Liver (tissue), 3 donors: ENCODE results near the gene ADM2.

Experiments
- ATF3 ChIP-seq: IDR thresholded peaks from 2 replicates; pipeline ENCODE4 v1.6.1; 2016; ENCODE audit warnings: antibody characterized with exemption
- CTCF ChIP-seq: fragments of 150-350 bp; IDR thresholded peaks from 2 replicates; pipeline ENCODE4 v1.5.1; 2017; ENCODE audit warnings: improper control_type of control experiment, low read depth, low read length; ENCODE audit not compliant: missing input control
- JUND ChIP-seq, 2 donors: IDR thresholded peaks; 2 replicates each; pipeline ENCODE4 v1.6.1; 2016; ENCODE audit warnings: antibody characterized with exemption in 2 of 2
- MAX ChIP-seq: IDR thresholded peaks from 2 replicates; pipeline ENCODE4 v1.6.1; 2016; ENCODE audit warnings: antibody characterized with exemption
- REST ChIP-seq: IDR thresholded peaks from 2 replicates; pipeline ENCODE4 v1.6.1; 2016; ENCODE audit warnings: antibody characterized with exemption, mild to moderate bottlenecking
- donor health status: healthy.
- donor health status: healthy.

- no peak for TF ChIP-seq MAX
- TF ChIP-seq CTCF, result peak; percentile 66
- peak; percentile 74 for TF ChIP-seq REST
- no peak for TF ChIP-seq ATF3
- no peak for TF ChIP-seq JUND (IDR thresholded peaks at IDR 0.05)
These were observed 17.1 kb downstream of the ADM2 start for GRCh38 chr22:50498322-50498890.
